ENCODE data around the gene MTMR3. TPM values are rescaled to one million over a fixed set of nuclear protein-coding genes. Genes with fewer than 3 reads are reported as not detected.

The MTMR3 gene
- total RNA-seq, 1 donor from 2014 or later = 36.9 TPM

DNA sequence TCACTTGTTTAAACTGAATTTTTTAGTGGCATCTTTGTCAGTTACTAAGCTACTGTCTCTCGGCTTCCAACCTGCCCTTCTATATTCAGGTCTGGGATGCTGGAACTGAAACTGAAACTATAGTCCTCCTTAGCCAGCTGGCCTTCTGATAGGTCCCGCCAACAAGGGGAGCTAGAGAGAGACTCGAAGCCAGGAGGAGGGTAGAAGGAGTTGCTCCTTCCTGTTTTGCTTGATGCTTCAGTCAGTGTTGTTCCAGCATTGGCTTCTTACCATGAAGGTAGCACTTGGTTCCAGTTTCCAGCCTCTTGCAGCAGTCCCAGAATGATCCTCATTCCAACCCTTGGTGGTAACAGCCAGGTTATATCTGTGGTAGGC is 164.4 kb downstream of the MTMR3 start:
- DNase-seq (ENCODE audit: low spot score) = no peak
- peaks cover 21% of the 10 kb centered on the region for H3K4me1 Mint-ChIP-seq (ENCODE audit: low read depth)
- TF ChIP-seq, protein P1, sequence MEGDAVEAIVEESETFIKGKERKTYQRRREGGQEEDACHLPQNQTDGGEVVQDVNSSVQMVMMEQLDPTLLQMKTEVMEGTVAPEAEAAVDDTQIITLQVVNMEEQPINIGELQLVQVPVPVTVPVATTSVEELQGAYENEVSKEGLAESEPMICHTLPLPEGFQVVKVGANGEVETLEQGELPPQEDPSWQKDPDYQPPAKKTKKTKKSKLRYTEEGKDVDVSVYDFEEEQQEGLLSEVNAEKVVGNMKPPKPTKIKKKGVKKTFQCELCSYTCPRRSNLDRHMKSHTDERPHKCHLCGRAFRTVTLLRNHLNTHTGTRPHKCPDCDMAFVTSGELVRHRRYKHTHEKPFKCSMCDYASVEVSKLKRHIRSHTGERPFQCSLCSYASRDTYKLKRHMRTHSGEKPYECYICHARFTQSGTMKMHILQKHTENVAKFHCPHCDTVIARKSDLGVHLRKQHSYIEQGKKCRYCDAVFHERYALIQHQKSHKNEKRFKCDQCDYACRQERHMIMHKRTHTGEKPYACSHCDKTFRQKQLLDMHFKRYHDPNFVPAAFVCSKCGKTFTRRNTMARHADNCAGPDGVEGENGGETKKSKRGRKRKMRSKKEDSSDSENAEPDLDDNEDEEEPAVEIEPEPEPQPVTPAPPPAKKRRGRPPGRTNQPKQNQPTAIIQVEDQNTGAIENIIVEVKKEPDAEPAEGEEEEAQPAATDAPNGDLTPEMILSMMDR (IDR thresholded peaks at IDR 0.05) = no peak
- no peaks in the 10 kb centered on the region for H3K9me3 Mint-ChIP-seq (ENCODE audit: low read depth)
- H3K27ac Mint-ChIP-seq (ENCODE audit: unreplicated experiment) = no peak overlapping the region
- no peaks in the 10 kb centered on the region for H3K36me3 Mint-ChIP-seq (ENCODE audit: low read depth)
- H3K27me3 Mint-ChIP-seq (ENCODE audit: low read depth) = no peaks in the 10 kb centered on the region
- H3K4me3 Mint-ChIP-seq (ENCODE audit: unreplicated experiment) = no peak overlapping the region

DNA sequence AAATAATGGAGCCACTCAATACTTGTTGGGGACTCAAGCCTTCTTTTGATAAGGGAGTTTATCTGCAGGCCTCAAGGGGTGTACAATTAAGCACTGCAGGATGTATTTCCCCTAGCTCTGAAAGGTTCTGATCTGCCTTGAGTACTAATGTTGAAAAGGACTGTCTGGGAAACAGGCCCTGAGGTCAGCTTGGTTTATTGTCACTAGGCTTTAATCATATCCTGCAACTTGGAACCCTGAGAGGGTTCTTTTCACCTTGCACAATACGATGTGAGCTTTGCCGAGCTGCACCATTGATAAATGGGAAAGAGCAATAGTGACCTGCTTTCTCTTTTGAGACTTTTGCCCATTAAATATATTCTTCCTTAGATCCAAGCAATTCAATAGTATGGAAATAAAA is 165.7 kb downstream of the MTMR3 start:
- Mint-ChIP-seq H3K4me1 (ENCODE audit: low read depth) (peaks cover 14% of the 10 kb centered on the region), H3K27ac (ENCODE audit: unreplicated experiment) (no peak overlapping the region), H3K4me3 (ENCODE audit: unreplicated experiment) (no peak overlapping the region), H3K27me3 (ENCODE audit: low read depth) (no peaks in the 10 kb centered on the region), H3K36me3 (ENCODE audit: low read depth) (no peaks in the 10 kb centered on the region), H3K9me3 (ENCODE audit: low read depth) (no peaks in the 10 kb centered on the region)
- TF ChIP-seq, protein P1 (IDR thresholded peaks at IDR 0.05) = no peak
- DNase-seq (ENCODE audit: low spot score) = no peak

DNA sequence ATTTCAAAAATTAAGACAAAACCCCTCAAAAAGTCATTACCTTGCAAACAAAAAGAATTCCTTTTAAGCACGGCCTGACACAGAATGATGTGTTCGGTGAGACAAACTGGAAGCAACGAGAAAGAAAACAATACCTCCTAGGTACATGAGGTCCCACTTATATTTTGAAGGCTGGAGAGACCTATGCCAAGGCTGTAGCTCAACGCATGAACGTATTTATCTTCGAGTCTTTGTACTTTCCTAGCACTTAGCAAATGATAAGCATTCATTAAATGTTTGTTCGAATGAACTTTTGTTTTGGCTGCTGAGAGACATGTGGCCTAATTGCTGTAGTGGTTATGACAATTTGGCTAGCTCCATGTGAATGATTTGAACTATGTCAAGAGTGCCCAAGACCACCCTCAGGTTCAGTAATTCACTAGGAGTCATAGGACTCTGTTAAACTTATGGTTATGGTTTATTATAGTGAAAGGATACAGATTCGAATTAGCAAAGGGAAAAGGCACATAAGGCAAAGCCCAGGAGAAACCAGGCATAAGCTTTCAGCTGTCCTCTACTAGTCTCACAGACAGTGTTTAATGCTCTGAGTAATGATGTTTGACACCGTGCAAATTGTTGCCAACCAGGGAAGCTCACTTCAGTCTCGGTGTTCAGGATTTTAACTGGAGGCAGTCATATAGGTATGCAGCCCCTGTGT is 171.2 kb downstream of the MTMR3 start:
- Mint-ChIP-seq H3K4me1 (ENCODE audit: low read depth) (peaks cover 4% of the 10 kb centered on the region), H3K4me3 (ENCODE audit: unreplicated experiment) (no peak overlapping the region), H3K27ac (ENCODE audit: unreplicated experiment) (no peak overlapping the region), H3K27me3 (ENCODE audit: low read depth) (no peaks in the 10 kb centered on the region), H3K9me3 (ENCODE audit: low read depth) (peaks cover 3% of the 10 kb centered on the region), H3K36me3 (ENCODE audit: low read depth) (peaks cover 5% of the 10 kb centered on the region)
- TF ChIP-seq, protein P1 (IDR thresholded peaks at IDR 0.05) = no peak
- no peak for DNase-seq (ENCODE audit: low spot score)

DNA sequence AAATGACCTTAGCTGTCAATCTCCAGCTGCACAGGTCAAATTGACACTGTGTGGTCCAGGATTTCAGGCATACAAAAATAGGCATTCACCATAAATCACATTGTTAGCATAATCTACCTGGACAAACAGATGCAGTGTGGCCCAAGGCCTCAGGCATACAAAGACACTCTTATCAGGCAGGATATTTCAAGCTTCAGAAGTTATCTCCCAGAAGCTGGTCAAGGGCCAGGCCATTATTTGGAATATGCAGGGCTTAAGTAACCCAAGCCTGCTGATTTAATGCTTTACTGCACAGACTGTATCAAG is 171.7 kb downstream of the MTMR3 start:
- Mint-ChIP-seq H3K4me3 (ENCODE audit: unreplicated experiment) (no peak overlapping the region), H3K4me1 (ENCODE audit: low read depth) (peaks cover 4% of the 10 kb centered on the region), H3K36me3 (ENCODE audit: low read depth) (peaks cover 5% of the 10 kb centered on the region), H3K9me3 (ENCODE audit: low read depth) (peaks cover 6% of the 10 kb centered on the region), H3K27me3 (ENCODE audit: low read depth) (no peaks in the 10 kb centered on the region), H3K27ac (ENCODE audit: unreplicated experiment) (no peak overlapping the region)
- DNase-seq (ENCODE audit: low spot score) = no peak
- TF ChIP-seq, protein P1 (IDR thresholded peaks at IDR 0.05) = no peak

DNA sequence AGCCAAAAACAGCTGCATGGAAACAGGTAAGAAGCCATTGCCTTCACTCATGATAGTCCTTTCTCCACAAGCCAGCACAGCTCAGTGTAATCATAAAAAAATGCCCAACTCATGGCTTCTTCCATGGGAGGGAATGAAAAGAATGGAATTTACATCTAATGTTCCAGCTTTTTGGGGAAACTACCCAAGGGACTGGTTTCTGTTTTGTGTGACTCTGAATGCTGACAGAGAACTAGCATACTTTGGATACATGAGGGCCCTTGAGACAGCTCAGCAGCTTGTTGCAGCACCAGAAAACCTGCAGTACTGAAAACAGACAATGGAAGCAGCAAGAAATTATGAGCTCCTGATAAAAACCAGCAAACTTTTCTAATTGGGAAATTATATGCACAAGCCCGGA is 173.0 kb downstream of the MTMR3 start:
- peaks cover 5% of the 10 kb centered on the region for H3K36me3 Mint-ChIP-seq (ENCODE audit: low read depth)
- DNase-seq (ENCODE audit: low spot score) = no peak
- peaks cover 4% of the 10 kb centered on the region for H3K4me1 Mint-ChIP-seq (ENCODE audit: low read depth)
- no peaks in the 10 kb centered on the region for H3K27me3 Mint-ChIP-seq (ENCODE audit: low read depth)
- peaks cover 6% of the 10 kb centered on the region for H3K9me3 Mint-ChIP-seq (ENCODE audit: low read depth)
- no peak overlapping the region for H3K27ac Mint-ChIP-seq (ENCODE audit: unreplicated experiment)
- TF ChIP-seq, protein P1 (IDR thresholded peaks at IDR 0.05) = no peak
- no peak overlapping the region for H3K4me3 Mint-ChIP-seq (ENCODE audit: unreplicated experiment)
